GM18861 (cell line): ENCODE data around the gene ITGA6.

Experiments
- ATAC-seq: cut with Tn5 transposase; IDR thresholded peaks from one replicate; pipeline ENCODE4 v1.9.1; 2021; ENCODE audit not compliant: unreplicated experiment

ITGA6 gene

GRCh38 chr2:172427256-172427989, at the start of gene ITGA6:
ITGA6 (plus strand) TSS chr2:172427586.
- ATAC-seq = peak; percentile 48

- ATAC-seq = no peak
These were observed 46.7 kb upstream of the ITGA6 start for GRCh38 chr2:172380436-172381274.

- no peak for ATAC-seq
These were observed 45.9 kb upstream of the ITGA6 start for GRCh38 chr2:172381275-172382027.

GRCh38 chr2:172387361-172387760, 40.0 kb upstream of the ITGA6 start:
- no peak for ATAC-seq

DNA sequence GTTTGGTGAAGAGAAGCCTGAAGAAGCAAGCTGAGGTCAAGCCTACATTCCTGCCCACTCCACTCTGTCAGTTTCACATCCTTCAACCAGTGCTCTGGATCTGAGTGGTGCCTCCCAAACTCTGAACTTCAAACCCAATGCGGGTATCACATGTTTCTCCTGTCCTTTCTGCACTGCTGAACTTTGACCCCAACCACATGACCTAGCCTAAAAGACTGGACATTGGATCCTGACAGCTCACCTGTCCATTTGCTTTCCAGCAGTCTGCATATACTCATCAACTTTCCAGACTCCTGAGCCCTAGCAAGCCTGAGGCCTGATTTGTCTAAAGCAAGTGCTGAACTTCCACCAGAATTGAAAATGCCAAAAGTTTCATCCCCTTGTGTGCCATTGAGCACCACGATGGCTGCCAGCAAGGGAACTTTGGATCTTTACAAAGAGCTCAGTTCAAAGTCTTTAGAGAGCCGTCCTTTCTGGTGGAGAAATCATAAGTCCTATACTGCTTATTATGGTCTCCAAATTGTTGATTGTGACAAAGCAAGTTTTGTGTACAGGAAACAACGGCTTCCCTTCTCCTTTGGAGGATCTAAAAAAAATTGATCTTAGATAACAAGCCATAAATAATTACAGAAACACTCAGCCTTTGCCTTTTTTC, 37.6 kb upstream of the ITGA6 start:
- no peak for ATAC-seq

DNA sequence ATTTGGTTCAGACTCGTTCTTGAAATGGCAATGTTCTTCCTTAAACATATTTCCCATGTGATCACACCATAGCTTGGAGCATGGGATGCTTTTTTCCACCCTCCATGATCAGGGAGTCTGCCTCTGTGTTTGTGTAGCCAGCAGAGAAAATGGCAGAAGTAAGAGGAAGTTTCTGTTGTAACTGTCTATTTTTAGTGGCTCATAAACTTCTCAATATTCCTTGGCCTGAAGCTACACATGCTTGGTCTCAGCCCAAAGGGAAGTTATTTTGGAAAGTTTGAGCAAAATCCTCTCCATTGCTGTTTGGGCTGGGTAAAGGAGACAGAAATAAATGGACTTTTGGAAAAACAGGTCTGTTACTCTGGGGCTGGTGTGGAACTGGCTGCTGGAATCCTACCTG, 33.4 kb upstream of the ITGA6 start:
- ATAC-seq = no peak

- no peak for ATAC-seq
These were observed 31.9 kb upstream of the ITGA6 start for GRCh38 chr2:172395503-172395902.

DNA sequence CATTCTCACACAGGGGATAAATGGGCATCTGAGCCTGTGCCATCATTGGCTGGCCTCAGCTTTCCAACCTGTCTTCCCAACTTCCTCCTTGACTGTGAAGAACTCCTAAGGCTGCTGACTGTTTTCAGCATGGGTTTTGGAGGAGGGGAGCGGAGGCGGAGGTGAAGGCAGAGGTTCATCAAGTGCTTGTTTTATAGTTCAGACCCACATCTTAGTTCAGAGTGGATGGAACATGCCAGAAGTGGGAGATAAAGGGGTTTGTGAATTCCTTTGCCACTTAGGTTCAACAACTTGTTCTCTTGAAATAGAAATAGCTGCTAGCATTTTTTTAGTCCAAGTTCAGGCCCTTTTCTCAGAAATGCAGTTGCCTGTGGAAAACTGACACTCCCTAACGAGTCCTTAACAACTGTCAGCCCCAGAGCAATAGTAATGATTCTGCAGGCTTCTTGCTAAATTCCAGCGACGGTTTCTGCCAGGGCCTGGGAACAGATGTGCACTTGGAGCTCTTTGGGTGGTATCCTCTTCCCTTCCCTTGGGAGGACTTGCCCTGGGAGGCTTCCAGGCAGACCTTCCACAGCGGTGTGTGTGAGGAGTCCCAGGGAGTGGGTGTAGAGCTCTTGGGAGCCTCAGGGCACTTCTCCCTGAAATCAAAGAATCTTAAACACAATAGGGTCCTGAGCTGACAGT, 30.1 kb upstream of the ITGA6 start:
- no peak for ATAC-seq

GRCh38 chr2:172398440-172398839, 28.9 kb upstream of the ITGA6 start:
- ATAC-seq = no peak

DNA sequence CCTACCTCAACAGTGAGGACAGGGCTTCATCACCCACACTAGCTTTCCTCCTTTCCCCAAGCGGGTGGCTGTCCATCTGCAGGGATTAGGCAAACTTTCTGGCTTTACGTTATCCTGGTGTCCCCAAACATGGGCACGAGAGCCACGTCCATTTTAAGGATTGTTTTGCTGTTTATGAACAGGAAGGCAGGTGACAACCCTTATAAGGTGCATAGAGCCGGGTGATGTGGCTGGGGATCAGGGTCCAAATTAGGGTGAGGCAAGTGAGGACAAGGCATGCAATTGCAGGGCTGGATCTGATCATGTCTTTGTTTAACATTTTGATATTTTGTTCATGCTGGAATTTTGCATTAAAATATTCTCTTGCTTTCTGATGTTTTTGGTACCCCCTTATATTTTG, 27.6 kb upstream of the ITGA6 start:
- no peak for ATAC-seq

DNA sequence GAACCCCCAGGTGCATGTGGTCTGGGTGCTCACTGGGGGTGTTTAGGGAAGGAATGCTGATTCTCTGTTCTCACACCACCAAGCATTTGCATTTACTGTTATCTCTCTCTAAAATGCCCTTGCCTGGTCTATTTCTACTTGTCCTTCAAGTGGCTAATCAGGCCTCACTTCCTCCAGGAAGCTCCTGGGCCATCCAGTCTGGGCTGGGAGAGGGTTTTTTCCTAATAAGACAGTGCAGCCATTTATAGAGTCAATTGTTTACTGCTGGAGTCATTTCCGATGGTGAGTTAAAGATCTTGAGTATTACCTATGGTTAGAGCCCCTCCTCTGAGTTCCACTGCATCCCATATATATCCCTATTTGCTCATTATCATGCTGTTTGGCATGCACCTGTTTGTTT, 25.2 kb upstream of the ITGA6 start:
- no peak for ATAC-seq

GRCh38 chr2:172403402-172403801, 24.0 kb upstream of the ITGA6 start:
- no peak for ATAC-seq

- ATAC-seq = no peak
These were observed 23.4 kb upstream of the ITGA6 start for GRCh38 chr2:172403881-172404468.

- no peak for ATAC-seq
These were observed 22.6 kb upstream of the ITGA6 start for GRCh38 chr2:172404824-172405223.

GRCh38 chr2:172405673-172406072, 21.7 kb upstream of the ITGA6 start:
- ATAC-seq = no peak

DNA sequence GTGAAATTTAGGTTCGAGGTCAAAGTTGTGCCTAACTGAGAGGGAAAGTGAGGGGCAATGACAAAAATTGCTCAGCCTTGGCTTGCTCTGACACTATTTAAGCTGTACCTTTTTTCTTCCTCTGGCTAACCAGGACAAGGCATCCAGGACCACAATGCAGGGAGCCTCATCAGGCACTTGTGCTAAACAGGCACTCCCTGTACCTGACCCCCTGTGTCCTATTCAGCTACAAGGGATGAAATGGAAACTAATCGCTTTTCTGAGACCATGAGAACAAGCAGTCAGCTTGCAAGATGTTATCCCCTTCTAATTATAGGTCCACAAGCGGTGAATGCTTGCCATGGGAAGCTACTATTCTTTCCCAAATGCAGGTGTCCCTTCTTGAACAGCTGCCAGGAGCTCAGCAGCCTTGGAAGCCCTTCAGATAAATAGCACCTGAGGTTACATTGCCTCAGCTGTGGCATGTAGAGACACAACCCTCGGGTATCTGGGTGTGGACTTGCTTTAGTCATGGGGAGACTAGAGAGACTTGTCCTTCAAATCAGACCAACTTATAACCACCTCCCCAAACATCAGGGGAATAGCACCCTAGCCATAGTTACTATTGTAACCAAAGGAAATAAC, 19.1 kb upstream of the ITGA6 start:
- ATAC-seq = no peak

- no peak for ATAC-seq
These were observed 18.3 kb upstream of the ITGA6 start for GRCh38 chr2:172409042-172409441.

DNA sequence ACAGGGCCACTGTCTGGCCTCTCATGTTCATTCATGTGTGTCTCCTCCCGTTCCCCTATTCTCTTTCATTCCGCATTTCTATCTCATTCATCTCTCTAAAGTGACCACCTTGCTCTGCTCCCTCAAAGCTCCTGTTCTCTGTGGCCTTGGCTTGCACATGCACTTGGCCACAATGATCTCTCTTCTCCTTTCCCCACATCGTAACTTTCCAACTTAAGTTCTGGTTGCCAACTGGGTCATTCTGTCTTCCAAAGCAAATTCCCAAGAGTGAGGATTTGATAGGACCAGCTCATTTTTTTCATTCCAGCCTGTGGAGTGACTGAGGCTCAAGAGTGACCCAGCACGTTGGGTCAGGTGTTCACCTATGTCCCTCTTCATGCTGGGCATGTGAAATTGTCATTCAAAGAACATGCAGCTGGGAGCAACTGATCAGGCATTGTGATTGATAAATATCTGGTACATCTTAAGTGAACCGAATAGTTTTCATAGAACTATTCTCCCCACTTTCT, 14.3 kb upstream of the ITGA6 start:
- ATAC-seq = no peak

- no peak for ATAC-seq
These were observed 12.1 kb upstream of the ITGA6 start for GRCh38 chr2:172415157-172415864.
